NCI-H446 (cell line): ENCODE results near the gene CCDC87.
"Not testable (repeated sequence)": the region's sequence is repeated elsewhere in the genome, so short reads cannot be mapped to it uniquely, and the experiment has no call there.

Experiments used
- DNase-seq, 2 experiments: peaks; one replicate each; lab custom pipeline; 2025; lab: John Stamatoyannopoulos, UW

The CCDC87 gene

GRCh38 chr11:66616379-66617154 lies 23.7 kb upstream of the CCDC87 start, which contains the start of gene RBM14:
RBM14 (plus strand) TSS chr11:66616630; CDS start chr11:66616721, 91 bp downstream.
- peak; percentile 98 to 100 for DNase-seq

GRCh38 chr11:66614073-66614472 lies 21.2 kb upstream of the CCDC87 start:
- DNase-seq: peak in 1 of 2 experiments; percentile 18

DNA sequence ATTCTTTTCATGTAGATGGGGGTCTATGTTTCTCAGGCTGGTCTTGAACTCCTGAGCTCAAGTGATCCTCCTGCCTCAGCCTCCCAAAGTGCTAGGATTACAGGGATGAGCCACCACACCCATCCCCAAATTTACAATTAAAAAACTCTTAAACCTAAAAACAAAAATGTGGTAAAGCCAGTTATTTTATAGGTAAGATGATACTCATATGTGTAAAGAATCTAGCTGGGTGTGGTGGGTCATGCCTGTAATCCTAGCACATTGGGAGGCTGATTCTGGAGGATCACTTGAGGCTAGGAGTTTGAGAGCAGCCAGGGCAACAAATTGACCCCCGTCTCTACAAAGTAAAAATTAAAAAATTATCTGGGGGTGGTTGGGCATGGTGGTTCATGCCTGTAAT lies 19.6 kb upstream of the CCDC87 start:
- no peak for DNase-seq

DNA sequence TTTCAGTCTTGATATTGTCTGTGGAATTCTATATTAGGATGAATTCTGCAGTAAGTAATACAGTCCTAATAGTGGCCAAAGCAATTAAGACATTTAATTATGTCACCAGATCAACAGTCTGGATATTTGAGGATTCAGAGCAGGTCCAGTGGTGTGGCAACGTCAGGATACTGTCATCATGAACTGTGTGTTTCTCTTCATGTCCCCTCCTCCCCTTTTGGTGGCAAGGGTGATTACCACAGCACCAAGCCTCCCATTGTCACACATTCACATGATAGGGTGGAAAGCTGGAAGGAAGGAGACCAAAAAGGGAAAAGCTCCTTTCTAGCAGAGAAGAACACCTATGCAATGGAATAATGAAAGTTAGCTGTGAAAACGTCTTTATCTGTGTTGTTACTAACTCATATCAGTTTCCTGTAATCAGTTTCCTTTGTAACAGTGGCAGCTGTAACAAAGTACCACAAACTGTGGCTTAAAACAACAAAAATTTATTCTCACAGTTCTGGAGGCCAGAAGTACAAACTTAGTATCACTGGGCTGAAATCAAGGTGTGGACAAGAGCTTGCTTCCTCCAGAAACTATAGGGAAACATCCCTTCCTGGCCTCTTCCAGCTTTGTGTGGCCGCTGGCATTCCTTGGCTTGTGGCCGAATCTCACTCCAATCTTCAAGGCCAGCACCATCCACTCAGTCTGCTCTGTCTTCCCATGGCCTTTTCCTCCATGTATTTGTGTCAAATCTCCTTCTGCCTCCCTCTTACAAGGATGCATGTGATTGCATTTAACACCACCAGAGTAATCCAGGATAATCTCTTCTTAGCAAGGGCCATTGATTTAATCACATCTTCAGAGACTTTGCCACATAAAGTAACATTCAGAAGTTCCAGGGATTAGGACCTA lies 17.1 kb upstream of the CCDC87 start:
- DNase-seq: no peak

- peak; percentile 96 to 97 for DNase-seq
These were observed 14.4 kb upstream of the CCDC87 start for GRCh38 chr11:66607126-66607834.

DNA sequence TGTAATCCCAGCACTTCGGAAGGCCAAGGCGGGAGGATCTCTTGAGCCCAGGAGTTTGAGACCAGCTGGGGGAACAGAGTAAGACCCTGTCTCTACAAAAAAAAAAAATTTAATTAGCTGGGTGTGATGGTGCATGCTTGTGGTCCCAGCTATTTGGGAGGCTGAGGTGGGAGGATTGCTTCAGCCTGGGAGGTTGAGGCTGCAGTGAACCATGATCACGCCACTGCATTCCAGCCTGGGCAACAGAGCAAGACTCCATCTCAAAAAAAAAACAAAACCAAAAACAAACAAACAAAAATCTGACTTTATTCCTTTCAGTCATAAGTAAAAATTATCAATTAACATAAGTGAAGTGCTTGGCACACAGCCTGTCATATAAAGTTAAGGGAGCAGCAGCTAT lies 13.7 kb upstream of the CCDC87 start:
- not testable (repeated sequence) for DNase-seq

DNA sequence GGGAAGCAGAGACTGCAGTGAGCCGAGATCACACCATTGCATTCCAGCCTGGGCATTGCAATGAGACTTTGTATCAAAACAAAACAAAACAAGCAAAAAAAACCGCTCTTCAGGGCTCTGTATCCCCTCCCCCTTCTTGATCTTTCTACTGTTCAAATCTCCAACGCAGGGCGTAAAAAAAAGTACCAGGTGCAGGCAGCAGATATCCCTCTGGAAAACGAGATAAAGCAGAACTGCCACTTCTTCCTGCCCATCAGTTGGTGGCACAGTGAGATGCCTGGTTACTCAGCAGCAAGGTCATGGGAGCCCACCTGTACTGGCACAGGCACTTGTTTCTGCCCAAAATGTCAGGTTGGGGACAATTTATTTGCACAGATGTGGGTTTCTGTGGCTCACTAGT lies 11.3 kb upstream of the CCDC87 start:
- no peak for DNase-seq

GRCh38 chr11:66603072-66603471 lies 10.2 kb upstream of the CCDC87 start:
- no peak for DNase-seq

DNA sequence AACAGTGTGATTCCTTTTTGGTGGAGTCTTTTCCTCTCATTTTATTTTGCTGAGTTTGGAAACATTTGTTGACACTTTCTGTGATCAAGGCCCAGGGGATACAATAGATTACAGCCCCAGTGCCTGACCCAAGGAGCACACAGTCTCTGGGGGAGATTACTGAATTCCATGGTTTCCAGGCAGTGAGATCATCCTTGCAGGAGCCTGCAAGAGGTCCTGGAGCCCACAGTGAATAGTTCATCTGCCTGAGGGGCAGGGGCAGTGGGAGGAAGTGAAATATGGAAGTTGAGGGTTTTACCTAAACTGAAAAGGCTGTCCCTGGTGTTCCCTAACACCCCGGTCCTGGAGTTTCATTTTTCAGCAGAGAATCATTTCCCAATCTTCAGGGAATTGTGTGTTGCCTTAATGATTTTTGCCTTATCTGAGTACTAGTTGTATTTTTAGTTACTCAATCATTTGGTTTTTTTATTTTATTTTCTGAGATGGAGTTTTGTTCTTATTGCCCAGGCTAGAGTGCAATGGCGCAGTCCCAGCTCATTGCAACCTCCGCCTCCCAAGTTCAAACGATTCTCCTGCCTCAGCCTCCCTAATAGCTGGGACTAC lies 7.9 kb upstream of the CCDC87 start:
- DNase-seq: no peak

DNA sequence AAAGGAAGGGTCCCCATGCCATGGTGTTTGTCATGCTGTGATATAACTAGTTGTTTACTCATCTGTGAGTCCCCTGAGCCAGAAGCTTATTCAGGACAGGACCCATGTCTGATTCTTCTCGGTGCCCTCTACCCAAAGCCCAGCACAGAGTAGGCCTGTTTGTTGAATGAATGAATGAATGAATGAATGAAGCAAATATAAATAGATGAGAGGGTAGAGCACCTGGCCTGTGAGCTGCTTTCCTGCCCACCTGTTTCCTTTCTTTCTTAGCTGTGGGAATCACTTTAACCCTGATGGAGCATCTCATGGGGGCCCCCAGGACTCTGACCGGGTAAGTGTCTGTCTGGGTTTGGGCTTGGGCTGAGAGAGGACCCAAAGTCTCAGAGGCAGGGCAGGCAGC lies 7.4 kb upstream of the CCDC87 start:
- no peak for DNase-seq

GRCh38 chr11:66598993-66599392 lies 6.1 kb upstream of the CCDC87 start:
- DNase-seq: no peak

GRCh38 chr11:66595245-66595904 lies 2.5 kb upstream of the CCDC87 start:
- peak in 1 of 2 experiments; percentile 72 for DNase-seq

- DNase-seq: no peak
These were observed 787 bp upstream of the CCDC87 start for GRCh38 chr11:66593650-66594049.

DNA sequence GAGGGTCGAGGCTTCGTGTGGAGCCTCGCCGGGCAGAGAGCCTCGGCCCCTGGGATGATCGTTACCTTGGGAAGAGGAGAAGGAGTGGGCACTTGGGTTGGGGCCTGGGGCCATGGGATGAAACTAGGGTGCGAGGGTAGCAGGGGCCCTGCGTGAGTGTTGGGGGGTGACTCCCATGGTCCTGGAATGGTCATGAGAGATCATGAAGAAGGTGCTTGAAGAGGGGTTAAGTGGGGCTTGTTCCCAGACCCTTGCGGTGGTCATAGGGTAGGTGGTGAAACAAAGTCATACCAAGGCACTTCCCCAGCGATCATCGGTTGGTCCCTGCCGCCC lies 406 bp upstream of the CCDC87 start:
- no peak for DNase-seq

DNA sequence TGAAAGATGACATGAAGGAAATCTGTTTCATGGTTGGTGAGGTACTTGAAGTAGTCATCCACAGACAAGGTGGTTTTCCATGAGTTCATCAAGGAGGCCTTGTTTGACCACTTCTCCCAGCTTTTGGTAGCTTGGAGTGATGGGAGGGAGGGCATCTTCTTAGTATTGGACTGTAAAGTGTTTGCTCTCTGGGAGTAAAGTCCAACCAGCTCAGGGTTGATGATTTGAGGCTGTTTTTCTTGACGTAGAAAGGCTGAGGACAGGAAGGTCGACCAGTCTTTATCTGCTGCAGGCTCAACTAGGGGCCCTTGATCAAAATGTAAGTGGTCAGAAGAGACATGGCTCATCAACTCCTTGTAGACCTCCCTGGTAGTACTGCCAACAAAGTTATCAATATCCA lies 1.7 kb downstream of the CCDC87 start:
- no peak for DNase-seq

DNA sequence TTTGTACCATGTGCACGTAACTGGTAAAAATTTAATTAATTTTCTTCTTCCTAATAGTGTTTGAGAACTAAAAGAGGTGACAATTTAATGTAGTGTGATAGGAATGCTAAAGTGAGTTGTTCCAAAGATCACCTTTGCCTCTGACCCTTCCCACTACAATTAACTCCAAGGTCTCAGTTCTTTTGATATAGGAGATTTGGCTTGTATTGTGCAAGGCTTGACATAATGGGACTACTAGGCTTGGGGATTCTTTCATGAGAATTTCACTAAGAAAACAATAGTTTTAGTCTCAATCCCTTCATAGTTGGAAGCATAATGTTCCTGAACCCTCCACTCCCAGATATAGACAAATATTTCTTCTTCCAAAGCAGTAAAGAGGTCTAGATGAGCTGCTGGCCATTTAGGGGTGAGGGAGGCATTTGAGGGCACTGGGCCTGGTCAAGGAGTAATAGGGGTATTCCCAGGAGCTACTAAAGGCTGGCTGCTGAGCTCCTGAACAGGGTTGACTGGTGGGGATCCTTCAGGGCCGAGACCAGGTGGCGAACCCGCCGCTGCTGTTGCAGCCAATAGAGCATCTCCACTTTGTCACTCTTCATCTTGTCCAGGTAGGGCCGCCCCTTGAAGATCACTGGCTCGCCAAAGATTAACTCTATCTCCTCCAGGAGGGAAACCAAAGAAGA lies 2.7 kb downstream of the CCDC87 start:
- no peak for DNase-seq

DNA sequence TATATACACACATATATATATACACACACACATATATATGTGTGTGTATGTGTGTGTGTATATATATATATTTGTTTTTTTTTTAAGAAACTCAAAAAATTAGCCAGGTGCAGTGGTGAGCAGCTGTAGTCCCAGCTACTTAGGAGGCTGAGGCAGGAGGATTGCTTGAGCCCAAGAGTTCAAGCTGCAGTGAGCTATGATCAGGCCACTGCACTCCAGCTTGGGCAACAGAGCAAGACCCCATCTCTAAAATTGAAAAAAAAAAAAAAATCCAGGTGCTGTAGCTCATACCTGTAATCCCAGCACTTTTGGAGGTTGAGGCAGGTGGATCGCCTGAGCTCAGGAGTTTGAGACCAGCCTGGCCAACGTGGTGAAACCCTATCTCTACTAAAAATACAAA lies 3.5 kb downstream of the CCDC87 start:
- DNase-seq: not testable (repeated sequence)

DNA sequence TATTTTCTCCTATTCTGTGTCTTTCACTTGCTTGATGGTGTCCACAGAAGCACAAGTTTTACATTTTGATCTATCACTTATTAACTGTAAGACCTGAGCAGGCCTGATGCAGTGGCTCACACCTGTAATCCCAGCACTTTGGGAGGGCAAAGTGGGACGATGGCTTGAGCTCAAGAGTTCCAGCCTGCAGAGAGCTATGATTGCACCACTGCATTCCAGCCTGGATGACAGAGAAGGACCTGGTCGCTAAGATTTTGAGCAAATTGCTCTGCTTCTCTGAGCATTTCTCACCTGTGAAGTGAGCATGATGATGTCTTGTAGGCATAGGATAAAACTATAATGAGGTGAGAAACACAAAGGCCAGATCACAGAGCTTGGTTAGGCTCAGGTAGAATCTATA lies 6.7 kb downstream of the CCDC87 start:
- no peak for DNase-seq

- DNase-seq: not testable (repeated sequence)
These were observed 7.4 kb downstream of the CCDC87 start for GRCh38 chr11:66585447-66585846.

GRCh38 chr11:66582565-66583147 lies 10.2 kb downstream of the CCDC87 start:
- not testable (repeated sequence) for DNase-seq

DNA sequence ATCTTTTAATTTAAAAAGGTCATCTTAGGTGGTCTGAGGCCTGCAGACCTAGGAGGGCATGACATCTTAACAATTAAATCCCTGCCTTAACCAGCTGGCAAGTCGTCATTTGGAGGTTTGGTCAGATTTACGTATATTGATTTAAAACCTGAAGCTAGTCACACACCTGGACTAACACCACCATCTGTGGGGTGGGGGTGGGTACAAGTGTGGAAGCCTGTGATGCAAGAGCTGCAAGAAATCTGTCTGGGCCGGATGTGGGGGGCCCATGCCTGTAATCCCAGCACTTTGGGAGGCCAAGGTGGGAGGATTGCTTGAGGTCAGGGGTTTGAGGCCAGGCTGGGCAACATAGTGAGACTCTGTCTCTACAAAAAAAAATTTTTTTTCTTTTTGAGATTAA lies 11.6 kb downstream of the CCDC87 start:
- no peak for DNase-seq
